GM18907 (cell line): ENCODE measurements around the gene HLA-DPB1.
"Not testable (repeated sequence)": the region's sequence is repeated elsewhere in the genome, so short reads cannot be mapped to it uniquely, and the experiment has no call there.

ENCODE experiments used
- ATAC-seq: cut with Tn5 transposase; IDR thresholded peaks from one replicate; pipeline ENCODE4 v1.9.1; 2021; ENCODE audit warnings: mild to moderate bottlenecking, moderate library complexity; ENCODE audit not compliant: unreplicated experiment

HLA-DPB1 gene

DNA sequence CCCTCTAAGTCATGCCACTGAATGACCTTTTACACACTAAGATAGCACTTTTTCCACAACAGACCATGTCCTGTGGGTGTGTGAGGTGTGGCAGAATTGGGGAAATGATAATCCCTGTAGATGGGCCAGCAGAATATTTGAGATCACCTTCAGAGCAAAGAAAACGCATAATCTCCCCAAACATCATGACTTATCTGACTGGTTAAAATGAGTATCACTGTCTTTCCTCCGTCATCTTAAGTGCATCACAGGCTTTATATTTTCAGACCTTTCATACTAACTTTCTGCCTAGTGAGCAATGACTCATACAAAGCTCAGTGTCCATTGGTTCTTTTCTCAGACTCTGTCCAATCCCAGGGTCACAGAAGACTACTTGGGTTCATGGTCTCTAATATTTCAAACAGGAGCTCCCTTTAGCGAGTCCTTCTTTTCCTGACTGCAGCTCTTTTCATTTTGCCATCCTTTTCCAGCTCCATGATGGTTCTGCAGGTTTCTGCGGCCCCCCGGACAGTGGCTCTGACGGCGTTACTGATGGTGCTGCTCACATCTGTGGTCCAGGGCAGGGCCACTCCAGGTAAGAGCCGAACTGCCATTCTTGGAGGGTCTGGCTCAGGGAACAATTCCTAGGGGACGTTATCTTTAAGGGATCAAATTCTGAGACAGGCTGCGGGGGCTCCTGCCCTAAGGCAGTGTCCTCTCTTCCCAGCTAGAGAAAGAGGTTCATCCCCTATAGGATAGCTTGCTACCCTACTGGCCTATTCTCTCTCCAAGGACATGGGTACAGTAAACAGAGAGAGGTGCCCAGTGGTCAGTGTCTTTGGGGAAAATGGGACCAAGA, at the start of gene HLA-DPB1:
TSS of gene HLA-DPB1 (plus strand) at position 423 of the 838 bp plus-strand sequence. CDS start at position 475, 52 bp downstream.
- ATAC-seq = peak; percentile 68

DNA sequence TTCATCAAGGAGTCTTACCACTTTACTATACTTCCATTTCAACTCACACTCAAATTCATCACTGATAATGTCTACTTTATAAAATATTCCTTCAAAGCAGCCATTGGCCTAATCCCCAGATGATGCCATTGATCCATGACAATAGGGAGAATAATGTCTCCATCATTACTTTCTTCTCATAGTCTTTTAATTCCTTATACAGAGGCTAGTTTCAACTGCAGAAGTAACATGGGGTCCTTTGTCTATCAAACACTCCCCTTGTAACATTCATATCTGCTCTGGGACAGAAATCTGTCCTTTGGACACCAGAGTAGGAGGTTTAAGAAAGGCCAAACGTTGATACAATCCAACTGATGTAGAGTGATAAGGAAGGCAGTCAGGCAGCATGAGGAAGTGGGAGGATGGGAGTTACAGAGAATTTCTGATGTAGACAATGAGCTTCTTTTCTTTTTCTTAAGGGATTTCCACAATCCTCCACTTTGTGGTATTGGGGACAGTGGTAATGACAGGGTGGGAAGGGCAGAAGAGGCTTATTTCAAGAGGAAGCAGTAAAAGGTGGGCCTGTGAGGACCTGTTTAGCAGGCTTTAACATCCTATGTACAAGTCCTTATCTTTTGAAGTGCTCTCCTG, 47.5 kb upstream of the HLA-DPB1 start:
- peak; percentile 23 for ATAC-seq

DNA sequence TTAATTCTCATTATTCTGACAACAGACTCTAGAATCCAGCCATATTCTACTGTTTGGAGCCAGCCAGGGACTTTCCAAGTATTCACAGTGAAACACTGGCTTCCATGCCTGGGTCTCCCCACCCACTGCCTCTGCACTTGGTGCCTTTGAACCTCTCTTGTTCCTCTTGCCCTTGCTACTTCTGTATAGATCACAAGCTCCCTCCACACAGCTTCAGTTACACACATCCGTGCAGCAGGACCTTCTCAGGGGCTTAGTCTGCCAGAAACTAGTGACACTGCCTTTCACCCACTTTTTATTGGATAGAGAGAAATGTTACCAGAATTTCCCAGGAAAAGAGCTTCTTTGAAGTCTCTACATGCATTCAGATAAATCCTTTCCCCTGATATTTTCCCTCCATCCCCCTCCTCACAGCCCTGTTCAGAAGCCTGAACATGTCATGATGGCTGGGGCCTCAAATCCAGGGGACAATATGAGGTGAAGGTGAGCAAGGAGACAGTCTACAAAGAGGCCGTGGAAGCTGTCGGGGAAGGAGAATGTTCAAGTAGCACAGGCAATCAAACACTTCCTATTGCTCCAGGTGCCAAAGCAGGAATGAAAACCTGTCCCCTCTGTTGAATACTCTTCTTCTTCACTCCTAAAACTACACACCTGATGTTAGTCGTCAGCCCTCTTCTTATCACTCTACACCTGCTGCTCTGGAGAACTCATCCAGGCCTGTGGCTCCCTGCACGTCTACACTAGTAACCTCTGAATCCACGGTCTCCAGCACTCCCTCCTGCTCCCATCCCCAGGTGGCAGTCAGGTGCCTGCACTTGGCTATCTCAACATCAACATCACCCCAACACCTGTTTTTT, 46.2 kb upstream of the HLA-DPB1 start:
- peak; percentile 69 for ATAC-seq

DNA sequence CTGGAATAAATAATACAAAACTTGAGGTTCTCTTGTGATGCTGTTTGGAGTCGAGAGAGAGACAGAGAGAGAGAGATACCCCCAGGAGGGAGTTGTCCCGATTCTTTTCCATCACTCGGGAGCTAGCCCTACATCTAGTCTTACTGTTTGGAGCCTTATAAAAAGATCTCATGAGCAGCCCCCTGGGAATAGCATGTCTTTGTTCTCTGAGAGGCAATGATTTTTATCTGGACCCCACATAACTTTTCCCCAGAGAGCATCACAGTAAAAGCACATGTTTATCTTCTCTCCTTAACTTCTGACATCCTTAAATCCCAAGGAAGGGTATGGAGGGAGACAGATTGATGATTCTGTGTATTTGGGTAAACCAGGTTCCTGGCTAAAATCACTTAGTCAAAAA, 45.5 kb upstream of the HLA-DPB1 start:
- ATAC-seq = no peak

DNA sequence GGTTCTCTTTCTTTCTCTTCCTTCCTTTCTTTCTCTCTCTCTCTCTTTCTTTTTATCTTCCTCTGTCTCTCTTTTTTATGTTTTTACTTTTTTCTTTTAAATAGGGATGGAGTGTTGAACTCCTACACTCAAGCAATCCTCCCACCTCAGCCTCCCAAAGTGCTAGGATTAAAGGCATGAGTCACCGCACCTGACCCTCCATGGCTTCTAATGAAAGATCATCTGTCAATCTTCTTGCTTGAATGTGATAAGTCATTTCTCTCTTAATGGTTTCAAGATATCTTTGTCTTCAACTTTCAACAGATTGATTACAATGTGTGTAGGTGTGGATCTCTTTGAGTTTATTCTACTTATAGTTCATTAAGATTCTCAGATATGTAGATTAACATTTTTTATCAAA, 41.2 kb upstream of the HLA-DPB1 start:
- no peak for ATAC-seq

DNA sequence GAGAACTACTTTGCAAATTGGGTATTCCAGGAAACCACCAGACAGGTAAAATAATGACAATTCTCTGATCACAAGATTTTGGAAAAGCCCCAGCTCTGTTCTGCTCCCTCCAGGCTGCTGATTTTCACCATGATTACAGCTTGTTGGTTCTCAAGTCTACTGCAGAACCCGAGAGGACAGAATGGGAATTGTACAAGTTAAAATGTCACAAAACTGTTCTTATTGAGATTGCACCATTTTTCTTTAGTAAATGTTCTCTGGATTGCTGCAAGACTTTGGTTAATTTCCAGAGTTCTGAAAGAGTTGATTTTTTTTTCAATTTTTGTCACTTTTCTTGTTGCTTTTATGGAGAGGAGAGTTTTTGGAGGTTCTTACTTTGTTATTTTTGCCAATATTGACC, 39.3 kb upstream of the HLA-DPB1 start:
- no peak for ATAC-seq

DNA sequence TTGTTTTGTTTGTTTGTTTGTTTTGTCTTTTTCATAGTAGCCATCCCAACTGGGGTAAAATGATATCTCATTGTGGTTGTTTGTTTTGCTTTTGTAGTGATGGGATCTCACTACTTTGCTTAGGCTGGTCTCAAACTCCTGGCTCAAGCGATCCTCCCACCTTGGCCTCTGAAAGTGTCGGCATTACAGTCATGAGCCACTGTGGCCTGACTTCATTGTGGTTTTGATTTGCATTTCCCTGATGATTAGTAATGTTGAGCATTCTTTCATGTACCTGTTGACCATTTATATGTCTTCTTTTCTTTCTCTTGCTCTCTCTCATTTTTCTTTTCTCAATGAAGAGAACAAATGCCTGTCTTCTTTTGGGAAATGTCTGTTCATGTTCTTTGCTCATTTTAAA, 35.6 kb upstream of the HLA-DPB1 start:
- no peak for ATAC-seq

DNA sequence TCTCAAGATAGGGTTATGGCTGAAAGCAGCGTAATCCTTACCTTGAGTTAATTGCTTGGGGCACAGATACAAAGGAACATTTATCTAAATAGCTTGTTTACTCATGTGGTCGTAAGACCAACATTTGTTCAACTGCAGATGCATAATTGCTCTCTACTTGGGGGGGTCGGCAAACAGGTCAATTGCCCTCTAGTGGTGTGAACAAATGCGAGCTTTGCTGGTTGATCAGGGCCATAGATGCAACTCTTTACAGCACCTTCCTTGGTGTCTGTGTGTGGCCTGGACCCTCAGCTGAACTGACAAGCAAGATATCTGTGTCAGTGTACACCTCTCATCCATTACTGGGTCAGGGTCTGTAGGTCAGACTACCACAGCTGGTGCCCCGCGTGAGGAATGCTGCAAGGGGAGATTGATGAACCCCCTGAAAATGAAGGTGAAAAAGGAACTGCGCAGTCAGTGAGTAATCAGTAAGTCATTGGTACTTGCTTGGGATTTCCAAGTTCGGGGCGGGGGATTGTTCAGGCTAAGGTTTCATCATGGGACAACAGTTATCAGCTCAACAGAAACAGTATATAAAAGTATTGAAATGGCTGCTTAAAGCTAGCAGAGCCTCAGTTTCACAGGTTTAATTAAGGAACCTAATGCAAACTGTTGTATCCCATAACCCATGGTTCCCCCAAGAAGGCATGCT, 26.3 kb upstream of the HLA-DPB1 start:
- no peak for ATAC-seq

DNA sequence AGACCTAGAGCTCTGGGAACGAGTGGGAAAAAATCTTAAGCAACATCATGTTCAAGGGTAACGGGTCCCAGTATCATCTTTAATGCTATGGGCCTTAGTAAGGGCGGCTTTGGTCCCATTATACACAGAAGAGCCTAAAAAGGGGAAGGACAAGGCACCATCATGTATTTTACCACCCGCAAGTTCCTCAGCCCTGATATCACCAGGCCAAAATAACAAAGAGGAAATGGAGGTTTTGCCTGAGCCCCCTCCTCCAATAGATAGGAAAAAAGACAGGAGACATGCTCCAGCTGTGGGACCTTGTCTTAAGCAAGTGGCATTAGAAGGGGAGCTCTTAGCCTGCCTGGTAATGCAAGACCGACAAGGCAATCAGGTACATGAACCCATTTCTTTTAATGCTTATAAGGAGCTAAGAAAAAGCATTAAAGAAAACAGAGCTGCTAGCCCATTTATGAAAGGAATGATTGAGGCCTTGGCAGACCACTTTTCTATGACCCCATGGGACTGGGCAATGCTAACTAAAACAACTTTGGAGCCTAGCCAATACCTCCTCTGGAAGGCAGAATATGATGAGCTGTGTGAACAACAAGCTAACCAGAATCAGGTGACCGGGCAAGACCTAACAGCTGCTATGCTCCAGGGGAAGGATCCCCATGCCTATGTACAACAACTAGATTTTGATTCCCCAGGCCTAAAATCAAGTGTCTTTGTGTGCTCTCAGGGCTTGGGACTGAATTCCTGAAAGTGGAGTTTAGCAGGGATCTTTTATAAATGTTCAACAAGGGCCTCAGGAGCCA, 25.6 kb upstream of the HLA-DPB1 start:
- no peak for ATAC-seq

DNA sequence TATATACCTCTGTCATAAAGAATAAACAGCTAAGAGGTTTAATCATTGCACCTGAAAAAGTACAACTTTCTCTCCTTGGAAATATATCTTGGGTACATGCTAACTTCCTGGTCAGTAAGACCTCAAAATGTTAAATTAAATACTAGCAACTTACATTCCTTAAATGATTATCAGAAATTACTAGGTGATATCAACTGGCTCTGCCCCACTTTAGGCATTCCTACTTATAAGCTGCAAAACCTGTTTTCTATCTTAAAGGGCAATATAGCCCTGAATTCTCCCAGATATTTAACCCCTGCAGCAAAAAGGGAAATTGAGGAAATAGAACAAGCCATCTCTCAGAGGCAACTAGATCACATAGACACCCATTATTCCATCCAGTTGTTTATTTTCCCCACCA, 23.2 kb upstream of the HLA-DPB1 start:
- no peak for ATAC-seq

DNA sequence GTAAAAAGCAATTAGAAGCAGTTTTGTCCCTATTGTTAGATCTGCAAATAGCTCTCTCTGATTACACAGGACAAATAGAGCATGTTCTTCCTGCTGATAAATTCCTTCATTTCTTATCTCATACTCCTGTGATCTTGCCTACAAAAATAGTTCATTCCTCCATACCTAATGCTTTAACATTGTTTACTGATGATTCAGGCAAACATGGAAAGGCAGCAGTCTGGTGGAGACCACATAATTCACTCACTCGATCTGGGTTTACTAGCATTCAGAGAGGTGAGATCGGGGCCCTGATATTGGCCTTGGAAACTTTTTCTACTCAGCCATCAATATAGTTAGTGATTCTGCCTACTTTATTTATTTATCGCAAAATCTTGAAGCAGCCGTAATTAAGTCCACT, 22.6 kb upstream of the HLA-DPB1 start:
- ATAC-seq = no peak

DNA sequence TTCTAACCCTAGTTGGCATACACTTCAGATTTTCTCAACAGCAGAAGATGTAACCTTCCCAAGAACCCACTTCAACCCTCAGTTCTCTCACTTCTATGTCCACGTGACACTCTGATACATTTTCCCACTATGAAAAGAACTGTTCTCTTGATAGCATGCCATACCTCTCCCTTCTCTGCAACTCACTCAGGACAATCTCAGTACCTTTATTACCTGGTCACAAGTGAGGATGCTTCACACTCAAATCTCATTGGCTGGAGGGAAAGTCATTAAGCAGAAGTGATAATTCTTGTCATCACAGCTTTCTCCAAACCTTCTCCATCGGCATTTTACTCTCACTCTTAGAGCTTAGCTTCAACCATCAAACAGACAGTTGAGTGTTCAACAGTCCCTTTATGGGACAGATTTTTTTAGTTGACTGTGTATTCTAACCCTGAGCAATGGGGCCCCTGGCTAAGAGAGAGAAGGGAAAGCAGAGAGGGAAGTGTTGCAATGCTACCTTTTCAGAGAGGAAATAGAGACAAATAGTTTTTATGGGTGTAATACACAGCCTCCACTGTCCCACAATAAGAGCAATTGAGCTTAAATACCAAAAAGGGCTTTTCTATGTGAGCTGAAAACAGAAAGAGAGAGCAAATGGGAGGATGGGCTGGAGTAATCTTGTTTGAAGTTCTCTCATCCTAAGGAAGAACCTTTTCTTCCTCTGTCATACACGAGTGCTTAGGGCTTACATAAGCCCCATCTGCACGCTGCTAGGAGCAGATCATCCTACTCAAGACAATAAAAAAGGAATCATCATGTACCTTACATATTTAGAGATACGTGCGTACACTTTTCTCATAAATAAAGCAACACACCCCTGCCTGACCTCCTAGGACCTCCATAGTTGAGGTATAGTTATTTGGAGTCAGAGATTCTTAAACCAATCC, 18.3 kb upstream of the HLA-DPB1 start:
- ATAC-seq = no peak

DNA sequence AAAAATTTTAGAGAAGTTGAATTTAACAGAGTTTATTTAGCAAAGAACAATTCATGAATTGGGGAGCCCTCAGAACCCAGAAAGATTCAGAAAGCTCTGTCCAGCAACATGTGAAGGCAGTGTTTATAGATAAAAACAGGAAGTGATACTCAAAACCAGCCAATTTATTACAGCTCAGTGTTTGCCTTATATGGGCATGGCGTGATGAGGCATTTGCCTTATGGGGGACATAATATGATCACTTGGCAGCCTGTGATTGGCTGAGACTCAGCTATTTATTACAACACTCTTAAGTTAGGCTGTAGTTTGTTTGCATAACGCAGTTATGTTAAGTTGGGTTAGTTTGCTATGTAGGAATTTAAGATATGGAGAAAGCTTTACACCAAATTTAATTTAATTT, 13.8 kb upstream of the HLA-DPB1 start:
- ATAC-seq = no peak

DNA sequence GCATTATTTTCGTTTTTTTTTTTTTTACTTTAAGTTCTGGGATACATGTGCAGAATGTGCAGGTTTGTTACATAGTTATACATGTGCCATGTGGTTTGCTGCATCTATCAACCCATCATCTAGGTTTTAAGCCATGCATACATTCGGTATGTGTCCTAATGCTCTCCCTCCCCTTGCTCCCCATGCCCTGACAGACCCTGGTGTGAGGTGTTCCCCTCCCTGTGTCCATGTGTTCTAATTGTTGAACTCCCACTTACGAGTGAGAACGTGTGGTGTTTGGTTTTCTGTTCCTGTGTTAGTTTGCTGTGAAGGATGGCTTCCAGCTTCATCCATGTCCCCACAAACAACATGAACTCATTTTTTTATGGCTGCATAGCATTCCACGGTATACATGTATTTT, 12.4 kb upstream of the HLA-DPB1 start:
- ATAC-seq = not testable (repeated sequence)

DNA sequence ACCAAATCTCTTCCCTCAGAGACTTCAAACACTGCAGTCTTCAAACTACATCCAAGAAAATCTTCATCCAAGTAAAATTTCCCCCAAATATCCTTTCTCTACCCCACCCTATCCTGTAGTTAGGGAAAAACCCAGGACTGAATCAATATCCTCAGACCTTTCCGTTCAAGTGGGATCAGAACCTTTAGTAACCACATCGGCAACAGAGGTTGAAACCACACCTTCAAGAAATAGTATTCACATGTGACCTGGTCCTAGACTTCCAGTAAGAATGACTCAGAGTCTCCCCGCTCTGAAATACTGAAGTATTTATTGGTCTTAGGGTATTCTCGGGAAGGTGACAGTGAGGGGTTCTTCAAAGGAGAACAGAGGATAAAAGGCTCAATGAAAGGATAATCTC, 11.1 kb upstream of the HLA-DPB1 start:
- no peak for ATAC-seq

DNA sequence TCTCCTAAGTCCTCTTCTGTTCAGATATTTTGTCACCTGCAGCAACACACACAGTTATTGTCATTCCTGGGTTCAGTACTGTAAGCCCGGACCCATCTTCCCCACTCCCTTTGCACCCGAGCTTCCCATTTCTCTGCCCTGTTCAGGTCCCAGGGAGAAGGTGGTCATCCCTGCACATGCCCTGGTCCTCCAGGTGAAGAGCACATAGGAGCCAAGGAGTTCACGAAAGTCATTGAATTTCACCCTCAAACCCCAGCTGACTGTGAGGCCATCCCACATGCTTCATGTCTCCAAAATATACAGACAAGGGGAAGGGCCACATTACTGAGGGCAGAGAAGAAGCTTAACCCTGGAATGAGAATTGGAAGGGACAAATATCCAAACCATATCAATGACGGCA, 10.5 kb upstream of the HLA-DPB1 start:
- ATAC-seq = no peak

DNA sequence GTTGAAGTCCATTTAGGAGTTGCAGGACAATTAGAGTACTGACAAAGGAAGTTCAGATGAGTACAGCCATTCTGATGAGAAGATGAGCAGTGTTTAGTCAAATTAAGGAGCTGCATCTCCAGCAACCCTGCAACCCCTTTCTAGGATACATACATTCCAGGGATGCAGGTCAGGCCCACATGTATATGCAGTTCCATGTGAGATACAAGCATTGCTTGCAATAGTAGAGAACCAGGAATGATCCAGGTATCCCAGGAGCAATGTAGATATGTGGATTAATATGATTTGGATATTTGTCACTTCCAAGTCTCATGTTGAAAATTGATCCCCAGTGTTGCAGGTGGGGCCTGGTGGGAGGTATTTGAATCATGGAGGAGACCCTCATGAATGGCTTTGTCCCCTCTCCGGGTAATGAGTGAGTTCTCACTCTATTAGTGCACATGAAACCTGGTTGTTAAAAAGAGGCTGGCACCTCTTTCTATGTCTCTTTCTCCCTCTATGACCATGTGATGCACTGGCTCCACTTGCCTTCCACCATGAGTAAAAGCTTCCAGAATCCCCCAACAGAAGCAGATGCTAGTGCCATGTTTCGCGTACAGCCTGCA, 8.8 kb upstream of the HLA-DPB1 start:
- ATAC-seq = no peak

DNA sequence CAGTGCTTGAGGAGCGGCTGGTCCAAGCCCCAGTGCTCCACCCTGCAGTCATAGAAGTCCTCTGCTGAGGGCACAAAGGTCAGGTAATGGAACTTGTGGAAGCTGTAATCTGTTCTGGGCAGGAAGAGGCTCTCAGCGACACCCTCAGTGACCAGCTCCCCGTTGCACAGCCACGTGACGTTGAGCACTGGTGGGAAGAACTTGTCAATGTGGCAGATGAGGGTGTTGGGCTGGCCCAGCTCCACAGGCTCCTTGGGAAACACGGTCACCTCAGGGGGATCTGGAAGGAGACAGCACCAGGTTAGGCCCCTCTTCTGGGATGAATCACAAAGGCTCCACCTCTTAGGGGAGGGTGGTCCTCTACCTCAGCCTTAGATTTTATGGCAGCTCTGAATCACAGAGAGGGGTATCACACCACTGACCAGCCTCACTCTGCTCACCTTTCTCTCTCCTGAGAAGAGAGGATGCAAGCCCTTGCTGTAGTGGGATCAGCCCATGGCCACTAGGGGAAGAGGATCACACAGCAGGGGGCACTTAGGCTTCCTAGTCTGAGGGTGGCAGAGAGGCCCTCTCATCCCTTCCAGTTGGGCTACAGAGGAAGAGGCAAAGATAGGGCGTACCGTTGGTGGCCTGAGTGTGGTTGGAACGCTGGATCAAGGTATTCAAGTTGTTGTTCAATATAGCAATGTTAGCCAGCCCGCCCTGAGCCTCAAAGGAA, 6.6 kb upstream of the HLA-DPB1 start:
- no peak for ATAC-seq
